ENCODE results near the gene CEP131. TPM values are rescaled to one million over a fixed set of nuclear protein-coding genes. Genes with fewer than 3 reads are reported as not detected.

Gene CEP131
- total RNA-seq, 5 donors from 2014 or later (not counting 1 experiment from before 2014, with no cell fraction given): 9.0 to 15.8 (median 11.2) TPM

- H3K27ac ChIP-seq (ENCODE audit: low read length): no peak overlapping the region
- WGBS (ENCODE audit: insufficient coverage): 87% methylated on average over 4 of the region's 5 CpGs
- H3K27ac Mint-ChIP-seq: no peak overlapping the region
Measured at GRCh38 chr17:81182596-81182995, 40.2 kb downstream of the CEP131 start.

DNA sequence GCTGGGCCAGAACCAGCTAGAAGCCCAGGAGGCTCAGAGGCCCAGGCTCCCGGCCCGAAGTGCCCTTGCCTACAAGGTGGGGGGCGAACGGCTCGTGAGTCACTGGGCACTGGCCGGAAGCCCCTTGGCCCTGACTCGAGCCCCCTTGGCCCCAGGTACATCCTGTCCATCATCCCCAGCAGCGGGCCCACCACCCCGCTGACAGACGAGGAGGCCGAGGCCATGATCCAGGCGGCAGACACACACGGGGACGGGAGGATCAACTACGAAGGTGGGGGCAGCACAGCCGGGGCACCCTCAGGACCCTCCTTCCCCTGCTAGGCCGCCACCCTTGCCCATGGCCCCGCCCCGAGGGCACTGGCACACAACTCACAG is 41.0 kb downstream of the CEP131 start:
- no peaks in the 10 kb centered on the region for H3K9me3 ChIP-seq
- H3K27me3 Mint-ChIP-seq: peaks cover 0 to 4% of the 10 kb centered on the region in 2 donors
- H3K9me3 Mint-ChIP-seq: no peaks in the 10 kb centered on the region
- no peak overlapping the region for H3K27ac ChIP-seq (ENCODE audit: low read length)
- 83% methylated on average over 7 of the region's 19 CpGs for WGBS (ENCODE audit: insufficient coverage)
- no peak overlapping the region for H3K4me3 Mint-ChIP-seq
- H3K4me1 ChIP-seq (ENCODE audit: control insufficient read depth in 1 of 2, extremely low read depth in 1 of 2, insufficient read depth in 2 of 2, low read length in 2 of 2): no peaks in the 10 kb centered on the region
- DNase-seq (no peak), ATAC-seq (replicated peaks in 1 of 4) (no peak)
- no peaks in the 10 kb centered on the region for H3K36me3 ChIP-seq (ENCODE audit: control insufficient read depth in 2 of 2, extremely low read depth in 1 of 2, insufficient read depth in 1 of 2, low read length in 1 of 2)
- ChIA-PET CTCF (no interaction called here), POLR2A (no interaction called here)
- no peaks in the 10 kb centered on the region for H3K36me3 Mint-ChIP-seq
- no peak overlapping the region for H3K27ac Mint-ChIP-seq
- no peaks in the 10 kb centered on the region for H3K4me1 Mint-ChIP-seq
- H3K4me3 ChIP-seq (ENCODE audit: control insufficient read depth in 1 of 2, extremely low read depth in 1 of 2, low read length in 1 of 2): no peak overlapping the region
- peaks cover 0 to 36% of the 10 kb centered on the region in 2 experiments for H3K27me3 ChIP-seq (replicated peaks in 1 of 2; ENCODE audit: control insufficient read depth in 2 of 2, extremely low read depth in 1 of 2, insufficient read depth in 2 of 2, low read length in 1 of 2)

More at GRCh38 chr17:81182596-81182995, 40.2 kb downstream of the CEP131 start:
- Mint-ChIP-seq H3K9me3 (no peaks in the 10 kb centered on the region), H3K4me1 (no peaks in the 10 kb centered on the region), H3K36me3 (no peaks in the 10 kb centered on the region), H3K27me3 (peaks cover 0 to 4% of the 10 kb centered on the region in 2 donors), H3K4me3 (no peak overlapping the region)
- Histone ChIP-seq H3K27me3 (replicated peaks in 1 of 2; ENCODE audit: control insufficient read depth in 2 of 2, extremely low read depth in 1 of 2, insufficient read depth in 2 of 2, low read length in 1 of 2) (peaks cover 0 to 36% of the 10 kb centered on the region in 2 experiments), H3K4me1 (ENCODE audit: control insufficient read depth in 1 of 2, extremely low read depth in 1 of 2, insufficient read depth in 2 of 2, low read length in 2 of 2) (no peaks in the 10 kb centered on the region), H3K4me3 (ENCODE audit: control insufficient read depth in 1 of 2, extremely low read depth in 1 of 2, low read length in 1 of 2) (no peak overlapping the region), H3K36me3 (ENCODE audit: control insufficient read depth in 2 of 2, extremely low read depth in 1 of 2, insufficient read depth in 1 of 2, low read length in 1 of 2) (no peaks in the 10 kb centered on the region), H3K9me3 (no peaks in the 10 kb centered on the region)
- no peak for DNase-seq
- POLR2A ChIA-PET: no interaction called here
- CTCF ChIA-PET: no interaction called here
- ATAC-seq (replicated peaks in 1 of 4): no peak

DNA sequence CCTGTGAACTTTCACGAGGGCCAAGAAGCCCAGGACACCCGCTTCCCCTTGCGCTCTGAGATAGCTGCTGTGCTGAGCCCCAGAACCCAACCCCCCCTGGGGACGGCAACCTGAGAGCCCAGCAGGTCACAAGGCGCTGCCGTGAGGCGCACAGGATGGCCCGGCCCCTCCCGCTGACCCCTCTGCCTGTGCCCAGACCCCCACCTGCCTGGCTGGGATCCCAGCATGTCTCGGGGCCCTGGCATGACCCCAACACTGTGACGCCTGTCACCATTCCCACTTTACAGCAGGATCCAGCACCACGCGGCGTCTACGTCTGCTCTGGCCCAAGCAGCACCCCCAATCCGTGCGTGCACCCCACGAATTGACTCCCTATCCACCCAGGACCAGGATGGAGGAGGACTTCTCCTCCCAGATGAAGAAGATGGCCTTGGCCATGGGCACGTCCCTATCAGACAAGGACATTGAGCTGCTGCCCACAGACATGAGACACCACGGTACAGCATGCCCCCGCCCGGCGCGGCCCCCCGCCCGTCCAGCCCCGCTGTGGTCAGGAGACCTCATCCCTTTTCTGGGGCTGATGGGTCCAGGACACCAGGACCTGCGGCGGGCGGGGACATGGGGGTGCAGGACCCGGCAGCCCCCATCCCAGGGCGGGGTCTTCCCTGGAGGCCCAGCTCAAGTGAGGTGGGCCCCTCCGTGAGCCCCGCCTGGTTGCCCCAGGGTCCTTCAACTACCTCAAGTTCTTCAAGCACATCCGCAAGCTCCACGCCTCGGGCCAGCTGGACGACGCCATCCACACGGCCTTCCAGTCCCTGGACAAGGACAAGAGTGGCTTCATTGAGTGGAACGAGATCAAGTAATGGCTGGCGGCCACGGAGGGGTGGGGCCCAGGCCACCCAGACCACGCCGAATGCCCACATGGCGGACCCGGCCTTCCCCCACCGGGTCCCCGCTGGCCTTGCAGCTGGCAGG is 41.6 kb downstream of the CEP131 start:
- ChIA-PET CTCF (no interaction called here), POLR2A (no interaction called here)
- Mint-ChIP-seq H3K27ac (no peak overlapping the region), H3K27me3 (peaks cover 0 to 4% of the 10 kb centered on the region in 2 donors), H3K4me1 (no peaks in the 10 kb centered on the region), H3K36me3 (no peaks in the 10 kb centered on the region), H3K9me3 (no peaks in the 10 kb centered on the region), H3K4me3 (no peak overlapping the region)
- peaks cover 0 to 36% of the 10 kb centered on the region in 2 experiments for H3K27me3 ChIP-seq (replicated peaks in 1 of 2; ENCODE audit: control insufficient read depth in 2 of 2, extremely low read depth in 1 of 2, insufficient read depth in 2 of 2, low read length in 1 of 2)
- no peak for ATAC-seq (replicated peaks in 1 of 4)
- no peak overlapping the region for H3K4me3 ChIP-seq (ENCODE audit: control insufficient read depth in 1 of 2, extremely low read depth in 1 of 2, low read length in 1 of 2)
- no peaks in the 10 kb centered on the region for H3K9me3 ChIP-seq
- H3K36me3 ChIP-seq (ENCODE audit: control insufficient read depth in 2 of 2, extremely low read depth in 1 of 2, insufficient read depth in 1 of 2, low read length in 1 of 2): no peaks in the 10 kb centered on the region
- no peaks in the 10 kb centered on the region for H3K4me1 ChIP-seq (ENCODE audit: control insufficient read depth in 1 of 2, extremely low read depth in 1 of 2, insufficient read depth in 2 of 2, low read length in 2 of 2)
- no peak for DNase-seq
- no peak overlapping the region for H3K27ac ChIP-seq (ENCODE audit: low read length)
- 90% methylated on average over 46 of the region's 49 CpGs for WGBS (ENCODE audit: insufficient coverage)

GRCh38 chr17:81179861-81180260 is 42.9 kb downstream of the CEP131 start:
- no peaks in the 10 kb centered on the region for H3K4me1 ChIP-seq (ENCODE audit: control insufficient read depth in 1 of 2, extremely low read depth in 1 of 2, insufficient read depth in 2 of 2, low read length in 2 of 2)
- ATAC-seq (replicated peaks in 1 of 4) (no peak), DNase-seq (no peak)
- H3K27ac ChIP-seq (ENCODE audit: low read length): no peak overlapping the region
- Mint-ChIP-seq H3K9me3 (no peaks in the 10 kb centered on the region), H3K27ac (no peak overlapping the region), H3K4me3 (no peak overlapping the region), H3K36me3 (no peaks in the 10 kb centered on the region), H3K4me1 (no peaks in the 10 kb centered on the region), H3K27me3 (peaks cover 0 to 4% of the 10 kb centered on the region in 2 donors)
- H3K27me3 ChIP-seq (replicated peaks in 1 of 2; ENCODE audit: control insufficient read depth in 2 of 2, extremely low read depth in 1 of 2, insufficient read depth in 2 of 2, low read length in 1 of 2): peaks cover 0 to 36% of the 10 kb centered on the region in 2 experiments
- H3K9me3 ChIP-seq: no peaks in the 10 kb centered on the region
- no peaks in the 10 kb centered on the region for H3K36me3 ChIP-seq (ENCODE audit: control insufficient read depth in 2 of 2, extremely low read depth in 1 of 2, insufficient read depth in 1 of 2, low read length in 1 of 2)
- ChIA-PET POLR2A (no interaction called here), CTCF (no interaction called here)
- 80% methylated on average over 3 of the region's 12 CpGs for WGBS (ENCODE audit: insufficient coverage)
- H3K4me3 ChIP-seq (ENCODE audit: control insufficient read depth in 1 of 2, extremely low read depth in 1 of 2, low read length in 1 of 2): no peak overlapping the region

DNA sequence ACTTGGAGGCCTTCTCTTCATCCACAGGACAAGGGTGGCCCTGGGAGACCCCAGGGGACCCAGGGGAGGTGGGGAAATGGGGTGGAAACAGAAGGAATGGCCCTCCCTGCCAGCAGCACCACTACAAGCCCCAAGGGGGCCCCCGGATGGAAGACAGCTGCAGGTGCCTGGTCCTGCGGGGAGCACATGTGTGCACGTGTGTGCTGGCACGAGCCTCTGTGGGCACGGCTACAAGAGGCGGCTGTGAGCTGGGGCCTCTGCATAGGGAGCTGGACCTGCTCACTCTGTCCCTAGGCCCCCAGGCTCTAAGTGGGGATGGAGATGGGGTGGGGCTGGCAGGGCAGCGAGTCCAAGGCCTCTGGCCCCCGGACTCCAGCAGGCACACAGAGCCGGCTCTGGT is 43.5 kb downstream of the CEP131 start:
- no peaks in the 10 kb centered on the region for H3K4me1 Mint-ChIP-seq
- Histone ChIP-seq H3K4me1 (ENCODE audit: control insufficient read depth in 1 of 2, extremely low read depth in 1 of 2, insufficient read depth in 2 of 2, low read length in 2 of 2) (no peaks in the 10 kb centered on the region), H3K4me3 (ENCODE audit: control insufficient read depth in 1 of 2, extremely low read depth in 1 of 2, low read length in 1 of 2) (no peak overlapping the region), H3K36me3 (ENCODE audit: control insufficient read depth in 2 of 2, extremely low read depth in 1 of 2, insufficient read depth in 1 of 2, low read length in 1 of 2) (no peaks in the 10 kb centered on the region), H3K27ac (ENCODE audit: low read length) (no peak overlapping the region), H3K9me3 (no peaks in the 10 kb centered on the region), H3K27me3 (replicated peaks in 1 of 2; ENCODE audit: control insufficient read depth in 2 of 2, extremely low read depth in 1 of 2, insufficient read depth in 2 of 2, low read length in 1 of 2) (peaks cover 0 to 36% of the 10 kb centered on the region in 2 experiments)
- H3K4me3 Mint-ChIP-seq: no peak overlapping the region
- no peaks in the 10 kb centered on the region for H3K9me3 Mint-ChIP-seq
- no peak overlapping the region for H3K27ac Mint-ChIP-seq
- WGBS (ENCODE audit: insufficient coverage): 73% methylated on average over 5 of the region's 9 CpGs
- CTCF ChIA-PET: no interaction called here
- peaks cover 0 to 4% of the 10 kb centered on the region in 2 donors for H3K27me3 Mint-ChIP-seq
- no peaks in the 10 kb centered on the region for H3K36me3 Mint-ChIP-seq
- DNase-seq (no peak), ATAC-seq (replicated peaks in 1 of 4) (no peak)
- POLR2A ChIA-PET: no interaction called here

DNA sequence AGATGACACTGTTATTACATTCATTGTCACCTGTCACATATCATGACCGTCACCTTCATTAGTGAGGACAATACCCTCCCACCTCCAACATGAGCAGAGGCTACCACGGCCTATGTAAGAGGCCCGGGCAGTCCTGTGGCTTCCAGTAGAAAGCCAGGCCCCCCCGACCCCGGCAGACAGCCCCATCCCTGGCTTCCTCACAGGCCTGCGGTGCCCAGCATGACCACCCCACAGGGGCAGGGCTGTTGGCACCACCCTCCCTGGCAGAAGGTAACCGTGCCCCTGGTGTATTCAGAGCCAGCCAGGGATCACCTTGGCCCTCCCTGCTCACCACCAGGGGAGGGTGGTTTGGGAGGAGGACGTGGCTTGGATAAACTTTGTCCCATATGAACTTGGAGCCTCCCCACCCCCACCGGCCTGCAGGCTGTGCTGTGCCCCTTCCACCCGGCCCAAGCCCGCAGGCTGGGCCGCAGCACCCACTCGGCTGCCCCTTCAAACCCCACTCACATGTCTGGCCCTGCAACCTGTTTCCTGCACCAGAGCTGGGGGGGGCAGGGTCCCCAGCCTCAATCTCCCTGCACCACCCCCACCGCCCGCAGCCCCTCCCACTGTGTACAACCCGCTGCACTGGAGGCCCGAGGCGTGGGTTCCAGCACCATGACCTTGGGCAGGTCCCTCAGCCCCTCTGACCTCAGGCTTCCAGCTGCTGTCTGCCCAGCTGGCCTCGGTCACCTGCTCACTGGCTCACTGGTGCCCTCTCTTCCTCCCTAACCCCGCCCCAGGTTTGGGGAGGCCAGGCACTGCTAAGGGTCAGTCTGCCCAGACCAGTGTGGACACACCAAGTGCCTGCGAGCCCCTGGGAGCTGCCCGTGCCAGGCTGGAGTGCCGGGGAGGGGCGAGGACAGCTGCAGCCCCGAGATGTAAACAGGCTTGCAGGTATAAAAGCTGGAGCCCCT is 44.4 kb downstream of the CEP131 start:
- Histone ChIP-seq H3K27me3 (replicated peaks in 1 of 2; ENCODE audit: control insufficient read depth in 2 of 2, extremely low read depth in 1 of 2, insufficient read depth in 2 of 2, low read length in 1 of 2) (peaks cover 0 to 28% of the 10 kb centered on the region in 2 experiments), H3K9me3 (no peaks in the 10 kb centered on the region), H3K27ac (ENCODE audit: low read length) (no peak overlapping the region), H3K4me1 (ENCODE audit: control insufficient read depth in 1 of 2, extremely low read depth in 1 of 2, insufficient read depth in 2 of 2, low read length in 2 of 2) (no peaks in the 10 kb centered on the region), H3K36me3 (ENCODE audit: control insufficient read depth in 2 of 2, extremely low read depth in 1 of 2, insufficient read depth in 1 of 2, low read length in 1 of 2) (no peaks in the 10 kb centered on the region), H3K4me3 (ENCODE audit: control insufficient read depth in 1 of 2, extremely low read depth in 1 of 2, low read length in 1 of 2) (no peak overlapping the region)
- no peaks in the 10 kb centered on the region for H3K9me3 Mint-ChIP-seq
- ChIA-PET CTCF (no interaction called here), POLR2A (no interaction called here)
- DNase-seq (no peak), ATAC-seq (replicated peaks in 1 of 4) (no peak)
- no peaks in the 10 kb centered on the region for H3K4me1 Mint-ChIP-seq
- H3K27ac Mint-ChIP-seq: no peak overlapping the region
- H3K36me3 Mint-ChIP-seq: no peaks in the 10 kb centered on the region
- H3K4me3 Mint-ChIP-seq: no peak overlapping the region
- WGBS (ENCODE audit: insufficient coverage): 92% methylated on average over 15 of the region's 25 CpGs
- H3K27me3 Mint-ChIP-seq: peaks cover 0 to 1% of the 10 kb centered on the region in 2 donors
